ENCODE data around the gene OTULINL.

- no peak for TF ChIP-seq POLR2A (IDR thresholded peaks at IDR 0.05)
- no peak for TF ChIP-seq CTCF (IDR thresholded peaks at IDR 0.05 in 8 of 11, conservative IDR thresholded peaks at IDR 0.05 in 3 of 11)
- TF ChIP-seq POLR2AphosphoS5 (IDR thresholded peaks at IDR 0.05) = no peak
Measured at GRCh38 chr5:14615365-14615764, 33.8 kb downstream of the OTULINL start.
